ENCODE measurements around the gene PLA2G4B. TPM values are rescaled to one million over a fixed set of nuclear protein-coding genes. Genes with fewer than 3 reads are reported as not detected.
"Not testable (repeated sequence)": the region's sequence is repeated elsewhere in the genome, so short reads cannot be mapped to it uniquely, and the experiment has no call there.

PLA2G4B gene
- total RNA-seq, 1 donor from 2014 or later: 8.2 TPM

DNA sequence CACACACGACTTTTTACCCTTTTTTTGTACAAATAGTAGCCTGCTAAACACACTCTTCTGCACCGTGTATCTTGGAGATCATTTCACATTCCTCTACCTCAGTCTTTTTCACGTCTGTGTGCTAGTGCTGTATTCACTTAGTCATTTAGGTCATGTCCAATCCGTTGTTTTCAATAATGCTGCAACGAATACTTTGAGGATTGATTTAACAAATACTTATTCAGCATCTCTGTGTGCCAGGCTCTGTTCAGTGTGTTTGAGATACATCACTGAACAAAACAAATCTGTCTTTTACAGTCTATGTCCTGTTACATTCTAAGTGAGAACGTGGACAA lies 9.9 kb upstream of the PLA2G4B start:
- H3K9me3 Mint-ChIP-seq: no peaks in the 10 kb centered on the region
- peaks cover 21% of the 10 kb centered on the region for H3K4me1 Mint-ChIP-seq
- no peaks in the 10 kb centered on the region for H3K27me3 Mint-ChIP-seq
- POLR2A ChIA-PET: no interaction called here
- H3K36me3 Mint-ChIP-seq (ENCODE audit: low read depth): peaks cover 23% of the 10 kb centered on the region
- peak overlapping the region; percentile 73 for H3K27ac Mint-ChIP-seq
- TF ChIP-seq CTCF (IDR thresholded peaks at IDR 0.05): no peak
- H3K4me3 Mint-ChIP-seq: peak overlapping the region; percentile 91
- intact Hi-C loops (cut with micrococcal nuclease): loop anchor here (1.0 to 2.0 kb wide), 6 partner anchors 54 to 167 kb away; partner anchors contain the start of genes MAPKBP1 and SPTBN5
- ATAC-seq (ENCODE audit: low read depth) (no peak), DNase-seq (no peak)
- CTCF ChIA-PET: interaction anchor here (0.9 kb wide), 1 partner anchor 75 kb away, joined by 3 read pairs; no protein-coding TSS in a partner anchor

- POLR2A ChIA-PET: no interaction called here
- TF ChIP-seq CTCF (IDR thresholded peaks at IDR 0.05): no peak
- Mint-ChIP-seq H3K27me3 (no peaks in the 10 kb centered on the region), H3K27ac (no peak overlapping the region), H3K9me3 (no peaks in the 10 kb centered on the region), H3K4me1 (peaks cover 21% of the 10 kb centered on the region), H3K36me3 (ENCODE audit: low read depth) (peaks cover 15% of the 10 kb centered on the region), H3K4me3 (no peak overlapping the region)
- ATAC-seq (ENCODE audit: low read depth) (no peak), DNase-seq (no peak)
- intact Hi-C loops (cut with micrococcal nuclease): loop anchor here (2.0 kb wide), 1 partner anchor 65 kb away; the partner anchor contains the start of gene SPTBN5
- CTCF ChIA-PET: no interaction called here
Measured at GRCh38 chr15:41829959-41830646, 8.5 kb upstream of the PLA2G4B start.

- H3K27me3 Mint-ChIP-seq; POLR2A ChIA-PET; intact Hi-C loops (cut with micrococcal nuclease); H3K4me3 Mint-ChIP-seq; DNase-seq; H3K9me3 Mint-ChIP-seq; H3K27ac Mint-ChIP-seq; ATAC-seq (ENCODE audit: low read depth): not testable (repeated sequence)
- peaks cover 23% of the 10 kb centered on the region for H3K4me1 Mint-ChIP-seq
- CTCF ChIA-PET: interaction anchor here (2.1 kb wide), 1 partner anchor 73 kb away, joined by 6 read pairs; no protein-coding TSS in a partner anchor
- H3K36me3 Mint-ChIP-seq (ENCODE audit: low read depth): peaks cover 18% of the 10 kb centered on the region
Measured at GRCh38 chr15:41831291-41831690, 7.4 kb upstream of the PLA2G4B start.

- CTCF ChIA-PET: interaction anchor here (2.1 kb wide), 1 partner anchor 72 kb away, joined by 6 read pairs; no protein-coding TSS in a partner anchor
- H3K4me1 Mint-ChIP-seq: peaks cover 20% of the 10 kb centered on the region
- H3K27ac Mint-ChIP-seq: no peak overlapping the region
- intact Hi-C loops (cut with micrococcal nuclease): no loop called here
- DNase-seq (no peak), ATAC-seq (ENCODE audit: low read depth) (no peak)
- POLR2A ChIA-PET: no interaction called here
- H3K9me3 Mint-ChIP-seq: no peaks in the 10 kb centered on the region
- no peak for TF ChIP-seq CTCF (IDR thresholded peaks at IDR 0.05)
- peaks cover 21% of the 10 kb centered on the region for H3K36me3 Mint-ChIP-seq (ENCODE audit: low read depth)
- no peaks in the 10 kb centered on the region for H3K27me3 Mint-ChIP-seq
- H3K4me3 Mint-ChIP-seq: no peak overlapping the region
Measured at GRCh38 chr15:41832208-41832607, 6.4 kb upstream of the PLA2G4B start.

DNA sequence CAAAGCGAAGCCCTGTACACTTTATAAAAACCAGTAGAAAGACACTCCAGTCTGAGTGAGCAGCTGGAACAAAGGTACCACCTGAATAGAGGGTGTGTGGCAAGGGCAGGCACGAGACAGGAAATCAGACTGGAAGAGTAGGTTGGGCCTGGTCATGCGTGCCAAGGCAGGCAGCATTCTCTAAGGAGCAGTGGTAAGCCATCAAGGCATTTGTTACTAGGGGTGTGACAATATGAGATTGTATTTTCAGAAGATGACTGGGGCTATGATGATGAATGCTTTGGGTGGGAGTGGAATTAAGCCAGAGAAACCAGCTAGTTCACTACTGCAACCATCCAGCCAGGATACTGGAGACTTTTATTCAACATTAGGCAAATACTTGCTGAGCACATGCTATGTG lies 5.8 kb upstream of the PLA2G4B start:
- DNase-seq (no peak), ATAC-seq (ENCODE audit: low read depth) (no peak)
- POLR2A ChIA-PET: no interaction called here

More for the DNA sequence above, 5.8 kb upstream of the PLA2G4B start:
- no peaks in the 10 kb centered on the region for H3K27me3 Mint-ChIP-seq
- CTCF ChIA-PET: interaction anchor here (2.1 kb wide), 1 partner anchor 72 kb away, joined by 6 read pairs; no protein-coding TSS in a partner anchor
- intact Hi-C loops (cut with micrococcal nuclease): no loop called here
- H3K27ac Mint-ChIP-seq: no peak overlapping the region
- no peaks in the 10 kb centered on the region for H3K9me3 Mint-ChIP-seq
- no peak overlapping the region for H3K4me3 Mint-ChIP-seq
- H3K36me3 Mint-ChIP-seq (ENCODE audit: low read depth): peaks cover 23% of the 10 kb centered on the region
- no peak for TF ChIP-seq CTCF (IDR thresholded peaks at IDR 0.05)
- peaks cover 17% of the 10 kb centered on the region for H3K4me1 Mint-ChIP-seq
